GM12878 (cell line): ENCODE data around the gene TOPORS. TPM values are rescaled to one million over a fixed set of nuclear protein-coding genes. Genes with fewer than 3 reads are reported as not detected.
A peak's percentile ranks its signal among the peaks of the same experiment; 100 is the strongest.

Experiments used
- CHD1 ChIP-seq: IDR thresholded peaks from 2 replicates; pipeline ENCODE4 v1.6.1; 2012; ENCODE audit warnings: low read depth, low read length, improper control_type of control experiment
- CREB1 ChIP-seq: IDR thresholded peaks from 2 replicates; pipeline ENCODE4 v1.6.1; 2012; ENCODE audit warnings: low read depth, mild to moderate bottlenecking, inconsistent platforms
- CREM ChIP-seq: IDR thresholded peaks from 2 replicates; pipeline ENCODE4 v1.6.1; 2014; ENCODE audit warnings: antibody characterized with exemption, low read depth
- E2F8 ChIP-seq: fragments of 450-650 bp; IDR thresholded peaks from 2 replicates; pipeline ENCODE4 v1.6.1; 2018; ENCODE audit warnings: mild to moderate bottlenecking, low read depth, moderate library complexity; ENCODE audit not compliant: partially characterized antibody
- FOS ChIP-seq: IDR thresholded peaks from 3 replicates; pipeline ENCODE4 v1.6.1; 2011; ENCODE audit warnings: borderline replicate concordance; ENCODE audit not compliant: insufficient read length; ENCODE audit errors: extremely low read depth
- HDAC2 ChIP-seq: fragments of 200-600 bp; sonication (generic); IDR thresholded peaks from 2 replicates; pipeline ENCODE4 v1.6.1; 2017
- JUND ChIP-seq: IDR thresholded peaks from 2 replicates; pipeline ENCODE4 v1.6.1; 2012; ENCODE audit warnings: low read depth, mild to moderate bottlenecking, low read length, improper control_type of control experiment, moderate library complexity
- MEF2A ChIP-seq: IDR thresholded peaks from 2 replicates; pipeline ENCODE4 v1.6.1; 2011; ENCODE audit warnings: low read depth, mild to moderate bottlenecking, low read length, moderate library complexity; ENCODE audit not compliant: insufficient read depth
- MLLT1 ChIP-seq: fragments of 450-650 bp; IDR thresholded peaks from 2 replicates; pipeline ENCODE4 v1.6.1; 2016; ENCODE audit warnings: mild to moderate bottlenecking
- MTA2 ChIP-seq: fragments of 450-650 bp; IDR thresholded peaks from 2 replicates; pipeline ENCODE4 v1.6.1; 2016; ENCODE audit warnings: low read depth, mild to moderate bottlenecking, moderate library complexity
- POLR2A ChIP-seq: IDR thresholded peaks from 2 replicates; pipeline ENCODE4 v1.6.1; 2011; ENCODE audit warnings: low read depth, mild to moderate bottlenecking, low read length
- RB1 ChIP-seq: fragments of 450-650 bp; formaldehyde crosslinking; IDR thresholded peaks from 2 replicates; pipeline ENCODE4 v1.6.1; 2017; ENCODE audit warnings: mild to moderate bottlenecking, borderline replicate concordance
- RFX5 ChIP-seq: IDR thresholded peaks from 2 replicates; pipeline ENCODE4 v1.6.1; 2011; ENCODE audit warnings: low read depth, low read length, improper control_type of control experiment
- SPI1 ChIP-seq: IDR thresholded peaks from 2 replicates; pipeline ENCODE4 v1.6.1; 2011; ENCODE audit warnings: low read depth, mild to moderate bottlenecking, low read length, moderate library complexity, borderline replicate concordance; ENCODE audit not compliant: insufficient read depth
- SREBF2 ChIP-seq: IDR thresholded peaks from 2 replicates; pipeline ENCODE4 v1.6.1; 2012; ENCODE audit warnings: mild to moderate bottlenecking, low read length
- STAT1 ChIP-seq: fragments of 450-650 bp; conservative IDR thresholded peaks from 2 replicates; pipeline ENCODE4 v1.6.1; 2014; ENCODE audit warnings: antibody characterized with exemption, mild to moderate bottlenecking
- WRNIP1 ChIP-seq: IDR thresholded peaks from 2 replicates; pipeline ENCODE4 v1.6.1; 2011; ENCODE audit warnings: low read depth, low read length, improper control_type of control experiment, borderline replicate concordance
- ZBED1 ChIP-seq: IDR thresholded peaks from 2 replicates; pipeline ENCODE4 v1.6.1; 2016; ENCODE audit warnings: borderline replicate concordance
- ZNF217 ChIP-seq: fragments of 450-650 bp; IDR thresholded peaks from 2 replicates; pipeline ENCODE4 v1.6.1; 2017; ENCODE audit warnings: antibody characterized with exemption, mild to moderate bottlenecking
- polyA plus RNA-seq, 11 experiments: library from polyadenylated mRNA; depleted of rRNA in 4 of 11; unstranded in 6 of 11; stranded (reverse) in 5 of 11; fragments of >200 nt; fragmentation: Nextera tagmentation in 4 of 11; fragmentation: Illumina TruSeq in 1 of 11; extraction: Ambion mirVana in 4 of 11; extraction: Trizol in 1 of 11; gene quantifications; 1 replicate in 1 of 11; 2 replicates in 10 of 11; pipeline versions ENCODE4 v1.2.1 to v1.2.3, GENCODE V29; 2011 to 2016; ENCODE audit warnings: inconsistent platforms in 2 of 11, missing spikeins in 2 of 11, low read depth in 1 of 11
- total RNA-seq, 4 experiments: library from RNA; depleted of rRNA in 3 of 4; stranded (reverse); fragments of >200 nt in 3 of 4; fragmentation: Illumina TruSeq in 1 of 4; extraction: Trizol in 1 of 4; gene quantifications; 2 replicates each; pipeline versions ENCODE4 v1.2.1 to v1.2.3, GENCODE V29; 2013 to 2021
- TF ChIP-seq, protein P1 (sequence below), 3 experiments: IDR thresholded peaks in 2 of 3; conservative IDR thresholded peaks in 1 of 3; 2 replicates each; pipeline ENCODE4 v1.5.1; 2011; ENCODE audit warnings: low read depth in 3 of 3, low read length in 3 of 3, mild to moderate bottlenecking in 3 of 3, control low read depth in 2 of 3, moderate library complexity in 2 of 3, inconsistent platforms in 1 of 3, mixed read lengths in 1 of 3; ENCODE audit not compliant: control insufficient read depth in 2 of 3, insufficient read depth in 1 of 3; ENCODE audit errors: extremely low read depth in 1 of 3
- TF ChIP-seq, protein P2 (sequence below): IDR thresholded peaks from 2 replicates; pipeline ENCODE4 v1.6.1; 2011; ENCODE audit warnings: mild to moderate bottlenecking, low read depth, low read length, moderate library complexity; ENCODE audit not compliant: insufficient replicate concordance
- TF ChIP-seq, protein P3 (sequence below): IDR thresholded peaks from 2 replicates; pipeline ENCODE4 v1.6.1; 2011; ENCODE audit warnings: borderline replicate concordance, low read depth, mild to moderate bottlenecking, moderate library complexity, mixed read lengths, low read length; ENCODE audit not compliant: insufficient read depth; ENCODE audit errors: extremely low read length

The TOPORS gene
- total and polyA plus RNA-seq, 10 of the 15 experiments (the other 5 are each of a cell fraction or from before 2014, with no cell fraction given): 6.0 to 27.8 (median 14.3) TPM

DNA sequence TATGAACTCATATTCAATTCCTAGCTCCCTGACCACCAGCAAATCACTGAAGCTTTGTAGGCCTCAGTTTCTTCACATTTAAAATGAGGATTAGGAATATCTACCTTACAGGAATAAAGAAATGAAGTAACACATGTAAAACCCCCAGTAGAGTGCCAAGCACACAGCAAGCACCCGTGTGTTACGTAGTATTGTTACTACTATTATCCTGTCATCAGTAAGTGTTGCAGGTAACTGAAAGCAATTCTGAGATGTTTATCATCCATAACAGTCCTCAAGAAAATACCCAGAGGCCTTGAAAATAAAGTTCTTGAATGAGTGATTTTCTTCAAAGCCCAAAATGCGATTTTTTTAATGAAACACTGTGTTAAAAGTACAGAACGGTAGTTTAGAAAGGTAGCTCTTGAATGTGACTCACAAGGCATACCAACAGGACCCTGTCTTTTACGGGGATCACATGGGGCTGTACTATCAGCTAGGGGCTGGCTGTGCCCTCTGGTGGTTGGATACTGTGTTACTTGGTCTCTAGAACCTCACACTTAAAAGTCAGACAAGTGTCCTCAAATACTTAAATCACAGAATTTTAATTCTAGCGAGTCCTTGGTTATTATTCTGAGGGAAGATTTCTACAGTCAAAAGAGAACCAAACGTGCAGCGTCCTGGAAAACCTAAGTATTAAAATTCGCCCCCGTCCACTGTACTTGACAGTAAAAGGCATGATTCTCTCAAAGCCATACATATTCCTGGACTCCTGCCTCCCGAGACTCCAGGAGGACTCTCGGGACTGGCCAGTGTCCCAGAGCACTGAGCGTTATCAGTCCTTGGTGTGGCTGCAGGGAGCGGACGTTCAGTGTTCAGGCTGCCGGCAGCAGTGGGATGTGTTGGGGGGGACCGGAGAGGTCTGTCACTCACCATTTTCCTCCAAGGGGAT lies 19.8 kb upstream of the TOPORS start (continued):
- TF ChIP-seq, protein P1, sequence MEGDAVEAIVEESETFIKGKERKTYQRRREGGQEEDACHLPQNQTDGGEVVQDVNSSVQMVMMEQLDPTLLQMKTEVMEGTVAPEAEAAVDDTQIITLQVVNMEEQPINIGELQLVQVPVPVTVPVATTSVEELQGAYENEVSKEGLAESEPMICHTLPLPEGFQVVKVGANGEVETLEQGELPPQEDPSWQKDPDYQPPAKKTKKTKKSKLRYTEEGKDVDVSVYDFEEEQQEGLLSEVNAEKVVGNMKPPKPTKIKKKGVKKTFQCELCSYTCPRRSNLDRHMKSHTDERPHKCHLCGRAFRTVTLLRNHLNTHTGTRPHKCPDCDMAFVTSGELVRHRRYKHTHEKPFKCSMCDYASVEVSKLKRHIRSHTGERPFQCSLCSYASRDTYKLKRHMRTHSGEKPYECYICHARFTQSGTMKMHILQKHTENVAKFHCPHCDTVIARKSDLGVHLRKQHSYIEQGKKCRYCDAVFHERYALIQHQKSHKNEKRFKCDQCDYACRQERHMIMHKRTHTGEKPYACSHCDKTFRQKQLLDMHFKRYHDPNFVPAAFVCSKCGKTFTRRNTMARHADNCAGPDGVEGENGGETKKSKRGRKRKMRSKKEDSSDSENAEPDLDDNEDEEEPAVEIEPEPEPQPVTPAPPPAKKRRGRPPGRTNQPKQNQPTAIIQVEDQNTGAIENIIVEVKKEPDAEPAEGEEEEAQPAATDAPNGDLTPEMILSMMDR (IDR thresholded peaks at IDR 0.05 in 2 of 3, conservative IDR thresholded peaks at IDR 0.05 in 1 of 3; ENCODE audit: control insufficient read depth in 2 of 3, extremely low read depth in 1 of 3, insufficient read depth in 1 of 3, low read depth in 3 of 3, low read length in 3 of 3): peak; percentile 78 to 85 (median 80)
- no peak for TF ChIP-seq RFX5
- TF ChIP-seq RB1: no peak
- TF ChIP-seq CREB1: peak; percentile 50
- TF ChIP-seq ZBED1: no peak
- no peak for TF ChIP-seq MLLT1
- no peak for TF ChIP-seq SREBF2
- TF ChIP-seq SPI1: no peak
- 0 out of 2 replicates have a peak, but pooled peaks have one; percentile 10 for TF ChIP-seq CHD1
- TF ChIP-seq JUND: no peak
- TF ChIP-seq E2F8: no peak
- TF ChIP-seq MEF2A: no peak
- no peak for TF ChIP-seq POLR2A
- TF ChIP-seq, protein P2, sequence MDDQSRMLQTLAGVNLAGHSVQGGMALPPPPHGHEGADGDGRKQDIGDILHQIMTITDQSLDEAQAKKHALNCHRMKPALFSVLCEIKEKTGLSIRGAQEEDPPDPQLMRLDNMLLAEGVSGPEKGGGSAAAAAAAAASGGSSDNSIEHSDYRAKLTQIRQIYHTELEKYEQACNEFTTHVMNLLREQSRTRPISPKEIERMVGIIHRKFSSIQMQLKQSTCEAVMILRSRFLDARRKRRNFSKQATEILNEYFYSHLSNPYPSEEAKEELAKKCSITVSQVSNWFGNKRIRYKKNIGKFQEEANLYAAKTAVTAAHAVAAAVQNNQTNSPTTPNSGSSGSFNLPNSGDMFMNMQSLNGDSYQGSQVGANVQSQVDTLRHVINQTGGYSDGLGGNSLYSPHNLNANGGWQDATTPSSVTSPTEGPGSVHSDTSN: no peak
- TF ChIP-seq, protein P3, sequence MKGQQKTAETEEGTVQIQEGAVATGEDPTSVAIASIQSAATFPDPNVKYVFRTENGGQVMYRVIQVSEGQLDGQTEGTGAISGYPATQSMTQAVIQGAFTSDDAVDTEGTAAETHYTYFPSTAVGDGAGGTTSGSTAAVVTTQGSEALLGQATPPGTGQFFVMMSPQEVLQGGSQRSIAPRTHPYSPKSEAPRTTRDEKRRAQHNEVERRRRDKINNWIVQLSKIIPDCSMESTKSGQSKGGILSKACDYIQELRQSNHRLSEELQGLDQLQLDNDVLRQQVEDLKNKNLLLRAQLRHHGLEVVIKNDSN: peak; percentile 74
- peak; percentile 15; the same call in 1 of the 2 replicates for TF ChIP-seq CREM
- no peak for TF ChIP-seq MTA2
- TF ChIP-seq HDAC2: no peak
- no peak for TF ChIP-seq STAT1
- no peak for TF ChIP-seq FOS
- no peak for TF ChIP-seq WRNIP1
- no peak for TF ChIP-seq ZNF217
